ENCODE measurements around the gene VWA3B. TPM values are rescaled to one million over a fixed set of nuclear protein-coding genes. Genes with fewer than 3 reads are reported as not detected.

The VWA3B gene
- total RNA-seq, 1 donor, result not detected

DNA sequence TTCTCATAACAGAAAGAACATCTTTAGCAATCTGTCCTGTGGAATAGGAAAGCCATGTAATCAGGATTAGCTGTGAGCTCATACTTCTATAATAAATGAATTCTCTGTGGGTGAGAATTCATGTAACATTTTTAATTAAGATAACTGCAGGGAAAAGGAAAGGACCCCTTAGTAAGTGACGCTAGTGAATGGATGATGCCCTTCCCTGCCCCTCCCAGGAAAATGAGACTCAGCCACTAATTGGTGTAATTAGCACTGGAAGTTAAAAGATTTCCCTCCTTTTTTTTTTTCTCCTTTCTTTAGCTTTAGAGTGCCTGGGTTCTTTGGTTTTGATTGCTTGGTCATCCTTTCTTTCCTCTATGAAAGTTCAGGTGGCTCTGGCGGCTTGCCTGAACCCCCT, 90.3 kb downstream of the VWA3B start:
- no peaks in the 10 kb centered on the region for H3K9me3 ChIP-seq (ENCODE audit: low read depth, low read length)
- no peak overlapping the region for H2AFZ ChIP-seq (ENCODE audit: low read length)
- H3K4me1 ChIP-seq (ENCODE audit: insufficient read depth, low read length), result no peaks in the 10 kb centered on the region
- TF ChIP-seq, protein P1, sequence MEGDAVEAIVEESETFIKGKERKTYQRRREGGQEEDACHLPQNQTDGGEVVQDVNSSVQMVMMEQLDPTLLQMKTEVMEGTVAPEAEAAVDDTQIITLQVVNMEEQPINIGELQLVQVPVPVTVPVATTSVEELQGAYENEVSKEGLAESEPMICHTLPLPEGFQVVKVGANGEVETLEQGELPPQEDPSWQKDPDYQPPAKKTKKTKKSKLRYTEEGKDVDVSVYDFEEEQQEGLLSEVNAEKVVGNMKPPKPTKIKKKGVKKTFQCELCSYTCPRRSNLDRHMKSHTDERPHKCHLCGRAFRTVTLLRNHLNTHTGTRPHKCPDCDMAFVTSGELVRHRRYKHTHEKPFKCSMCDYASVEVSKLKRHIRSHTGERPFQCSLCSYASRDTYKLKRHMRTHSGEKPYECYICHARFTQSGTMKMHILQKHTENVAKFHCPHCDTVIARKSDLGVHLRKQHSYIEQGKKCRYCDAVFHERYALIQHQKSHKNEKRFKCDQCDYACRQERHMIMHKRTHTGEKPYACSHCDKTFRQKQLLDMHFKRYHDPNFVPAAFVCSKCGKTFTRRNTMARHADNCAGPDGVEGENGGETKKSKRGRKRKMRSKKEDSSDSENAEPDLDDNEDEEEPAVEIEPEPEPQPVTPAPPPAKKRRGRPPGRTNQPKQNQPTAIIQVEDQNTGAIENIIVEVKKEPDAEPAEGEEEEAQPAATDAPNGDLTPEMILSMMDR (IDR thresholded peaks at IDR 0.05; ENCODE audit: extremely low read depth, low read depth, low read length), result no peak
- H3K27me3 ChIP-seq (ENCODE audit: insufficient read depth, low read length), result peaks cover 55% of the 10 kb centered on the region
- no peaks in the 10 kb centered on the region for H3K79me2 ChIP-seq (ENCODE audit: insufficient read depth, low read length)
- H3K27ac ChIP-seq (ENCODE audit: low read depth, low read length), result no peak overlapping the region
- no peak for DNase-seq (ENCODE audit: insufficient read length, low spot score, missing footprints)
- no peaks in the 10 kb centered on the region for H3K36me3 ChIP-seq (ENCODE audit: insufficient read depth, low read length)
- no peak overlapping the region for H3K4me2 ChIP-seq (ENCODE audit: insufficient read depth, low read length)
- H3K4me3 ChIP-seq (ENCODE audit: insufficient read depth, low read length), result no peak overlapping the region
- H4K20me1 ChIP-seq (ENCODE audit: insufficient read depth, low read length), result no peaks in the 10 kb centered on the region

DNA sequence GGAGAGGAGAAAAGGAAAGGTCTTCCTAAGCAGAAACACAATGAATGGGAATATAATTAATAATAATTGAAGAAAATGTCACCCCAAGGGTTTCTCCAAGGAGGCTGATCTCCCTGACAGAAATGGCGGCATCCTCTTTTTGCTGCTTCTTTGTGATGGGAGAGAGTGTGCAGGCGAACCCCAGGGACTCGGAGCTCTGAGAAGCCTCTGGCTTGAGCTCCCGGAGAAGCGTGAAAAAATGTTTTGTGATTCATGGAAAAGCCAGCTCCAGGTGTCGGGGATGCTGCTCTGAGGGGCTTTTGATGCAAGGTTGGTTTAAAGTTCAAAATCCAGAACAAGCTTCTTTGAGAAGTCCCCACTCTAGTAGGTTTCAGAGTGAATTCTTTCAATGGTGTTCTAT, 91.0 kb downstream of the VWA3B start:
- H3K27me3 ChIP-seq (ENCODE audit: insufficient read depth, low read length), result peaks cover 50% of the 10 kb centered on the region
- H2AFZ ChIP-seq (ENCODE audit: low read length), result no peak overlapping the region
- H3K9me3 ChIP-seq (ENCODE audit: low read depth, low read length), result no peaks in the 10 kb centered on the region
- TF ChIP-seq, protein P1 (IDR thresholded peaks at IDR 0.05; ENCODE audit: extremely low read depth, low read depth, low read length), result no peak
- H3K4me2 ChIP-seq (ENCODE audit: insufficient read depth, low read length), result no peak overlapping the region
- no peaks in the 10 kb centered on the region for H3K4me1 ChIP-seq (ENCODE audit: insufficient read depth, low read length)
- H3K79me2 ChIP-seq (ENCODE audit: insufficient read depth, low read length), result no peaks in the 10 kb centered on the region
- H3K4me3 ChIP-seq (ENCODE audit: insufficient read depth, low read length), result no peak overlapping the region
- DNase-seq (ENCODE audit: insufficient read length, low spot score, missing footprints), result no peak
- no peaks in the 10 kb centered on the region for H4K20me1 ChIP-seq (ENCODE audit: insufficient read depth, low read length)
- no peak overlapping the region for H3K27ac ChIP-seq (ENCODE audit: low read depth, low read length)
- H3K36me3 ChIP-seq (ENCODE audit: insufficient read depth, low read length), result no peaks in the 10 kb centered on the region

DNA sequence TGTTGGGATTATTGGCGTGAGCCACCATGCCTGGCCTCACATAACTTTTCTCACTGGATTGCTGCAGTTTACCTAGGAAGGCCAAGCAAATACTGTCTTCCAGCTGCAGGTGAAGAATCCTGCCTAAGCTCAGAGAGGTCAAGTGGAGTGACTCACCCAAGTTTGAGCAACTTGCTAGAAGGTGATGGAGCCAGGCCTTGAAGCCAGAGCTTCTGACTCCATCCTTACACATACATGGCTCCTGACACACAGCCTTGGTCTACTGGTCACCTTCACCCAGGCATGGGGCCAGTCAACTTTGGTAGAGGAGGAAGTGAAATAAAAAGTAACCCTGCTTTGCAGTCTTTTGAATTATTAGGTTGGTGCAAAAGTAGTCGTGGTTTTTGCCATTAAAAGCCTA, 93.5 kb downstream of the VWA3B start:
- TF ChIP-seq, protein P1 (IDR thresholded peaks at IDR 0.05; ENCODE audit: extremely low read depth, low read depth, low read length), result no peak
- Histone ChIP-seq H2AFZ (ENCODE audit: low read length) (no peak overlapping the region), H3K9me3 (ENCODE audit: low read depth, low read length) (no peaks in the 10 kb centered on the region), H3K27ac (ENCODE audit: low read depth, low read length) (no peak overlapping the region), H3K4me3 (ENCODE audit: insufficient read depth, low read length) (no peak overlapping the region), H3K79me2 (ENCODE audit: insufficient read depth, low read length) (no peaks in the 10 kb centered on the region), H3K4me1 (ENCODE audit: insufficient read depth, low read length) (no peaks in the 10 kb centered on the region), H3K36me3 (ENCODE audit: insufficient read depth, low read length) (no peaks in the 10 kb centered on the region), H3K4me2 (ENCODE audit: insufficient read depth, low read length) (no peak overlapping the region), H3K27me3 (ENCODE audit: insufficient read depth, low read length) (peaks cover 46% of the 10 kb centered on the region), H4K20me1 (ENCODE audit: insufficient read depth, low read length) (no peaks in the 10 kb centered on the region)
- DNase-seq (ENCODE audit: insufficient read length, low spot score, missing footprints), result no peak

DNA sequence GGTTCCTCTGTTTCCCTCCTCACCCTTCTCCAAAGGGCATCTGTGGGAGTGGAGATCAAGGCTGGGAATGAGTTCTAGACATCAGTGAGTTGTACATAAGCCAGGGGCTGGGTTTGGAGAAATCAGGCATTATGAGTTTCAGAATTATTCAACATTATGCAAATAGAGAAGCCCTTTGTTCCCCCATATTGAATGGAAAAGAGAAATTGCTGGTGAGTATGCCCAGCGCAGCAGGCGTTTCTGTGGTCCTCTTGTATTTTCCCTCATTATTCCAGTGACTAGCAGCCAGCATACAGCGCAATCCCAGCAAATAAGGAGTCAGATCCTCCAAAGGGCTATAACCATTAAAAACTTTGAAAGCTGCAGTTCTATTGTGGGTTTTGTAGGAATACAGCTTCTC, 94.4 kb downstream of the VWA3B start:
- H2AFZ ChIP-seq (ENCODE audit: low read length), result no peak overlapping the region
- no peaks in the 10 kb centered on the region for H3K9me3 ChIP-seq (ENCODE audit: low read depth, low read length)
- no peak overlapping the region for H3K27ac ChIP-seq (ENCODE audit: low read depth, low read length)
- H3K79me2 ChIP-seq (ENCODE audit: insufficient read depth, low read length), result no peaks in the 10 kb centered on the region
- H4K20me1 ChIP-seq (ENCODE audit: insufficient read depth, low read length), result no peaks in the 10 kb centered on the region
- H3K4me3 ChIP-seq (ENCODE audit: insufficient read depth, low read length), result no peak overlapping the region
- no peak for DNase-seq (ENCODE audit: insufficient read length, low spot score, missing footprints)
- TF ChIP-seq, protein P1 (IDR thresholded peaks at IDR 0.05; ENCODE audit: extremely low read depth, low read depth, low read length), result no peak
- H3K4me1 ChIP-seq (ENCODE audit: insufficient read depth, low read length), result no peaks in the 10 kb centered on the region
- no peaks in the 10 kb centered on the region for H3K36me3 ChIP-seq (ENCODE audit: insufficient read depth, low read length)
- no peak overlapping the region for H3K4me2 ChIP-seq (ENCODE audit: insufficient read depth, low read length)
- H3K27me3 ChIP-seq (ENCODE audit: insufficient read depth, low read length), result peaks cover 40% of the 10 kb centered on the region
